ENCODE results near the gene TTLL4.

- no peak for TF ChIP-seq CTCF (IDR thresholded peaks at IDR 0.05; ENCODE audit: insufficient read depth, low read length, poor library complexity, severe bottlenecking)
- no peak for TF ChIP-seq EZH2phosphoT487 (conservative IDR thresholded peaks at IDR 0.05; ENCODE audit: low read length)
Observed at GRCh38 chr2:218720048-218721041, 9.7 kb downstream of the TTLL4 start.

All from SU-DHL-6 (cell line).